K562 (cell line): ENCODE results near the gene STT3A. TPM values are rescaled to one million over a fixed set of nuclear protein-coding genes. Genes with fewer than 3 reads are reported as not detected.

ENCODE experiments used
- BRD9 ChIP-seq: fragments of 450-650 bp; IDR thresholded peaks from 2 replicates; pipeline ENCODE4 v1.6.1; 2018; ENCODE audit warnings: low read depth; ENCODE audit not compliant: partially characterized antibody
- DACH1 ChIP-seq: fragments of 450-650 bp; IDR thresholded peaks from 2 replicates; pipeline ENCODE4 v1.6.1; 2018; ENCODE audit not compliant: partially characterized antibody
- FOXP1 ChIP-seq: sonication (generic); formaldehyde crosslinking; IDR thresholded peaks from 2 replicates; pipeline ENCODE4 v1.8.0; 2022; ENCODE audit warnings: mild to moderate bottlenecking, missing genetic modification reagents
- KLF13 ChIP-seq: fragments of 450-650 bp; IDR thresholded peaks from 2 replicates; pipeline ENCODE4 v1.6.1; 2016; ENCODE audit warnings: missing genetic modification characterization, low read depth, mild to moderate bottlenecking, missing compliant biosample characterization, moderate library complexity, borderline replicate concordance
- LCOR ChIP-seq: sonication (generic); formaldehyde crosslinking; IDR thresholded peaks from 2 replicates; pipeline ENCODE4 v1.8.0; 2022; ENCODE audit warnings: mild to moderate bottlenecking, missing genetic modification reagents
- MYBL2 ChIP-seq, 2 experiments: fragments of 450-650 bp in 1 of 2; sonication (generic) in 1 of 2; formaldehyde crosslinking in 1 of 2; IDR thresholded peaks; 2 replicates each; pipeline versions ENCODE4 v1.6.1 to v1.8.1; 2017 to 2022; ENCODE audit warnings: borderline replicate concordance in 1 of 2, inconsistent platforms in 1 of 2, low read depth in 1 of 2, mild to moderate bottlenecking in 1 of 2, missing genetic modification reagents in 1 of 2, moderate library complexity in 1 of 2
- NCOR1 ChIP-seq: fragments of 450-650 bp; IDR thresholded peaks from 2 replicates; pipeline ENCODE4 v1.6.1; 2016; ENCODE audit warnings: mild to moderate bottlenecking, moderate library complexity
- TAF1 ChIP-seq: IDR thresholded peaks from 2 replicates; pipeline ENCODE4 v1.6.1; 2011; ENCODE audit warnings: mild to moderate bottlenecking, low read length, moderate library complexity; ENCODE audit not compliant: insufficient read depth, control insufficient read depth, severe bottlenecking; ENCODE audit errors: extremely low read depth
- TBP ChIP-seq: optimal IDR thresholded peaks from 2 replicates; pipeline ENCODE3; 2011; ENCODE audit warnings: low read depth, low read length, improper control_type of control experiment
- polyA plus RNA-seq, 8 experiments: library from polyadenylated mRNA; depleted of rRNA in 4 of 8; stranded (reverse) in 5 of 8; unstranded in 3 of 8; fragments of >200 nt; fragmentation: Nextera tagmentation in 2 of 8; fragmentation: Illumina TruSeq in 1 of 8; extraction: Ambion mirVana in 2 of 8; extraction: Trizol in 1 of 8; gene quantifications; 2 replicates each; pipeline versions ENCODE4 v1.2.1 to v1.2.3, GENCODE V29; 2011 to 2014; ENCODE audit warnings: inconsistent platforms in 1 of 8, missing spikeins in 1 of 8
- total RNA-seq, 7 experiments: library from RNA; depleted of rRNA in 6 of 7; stranded (reverse); fragments of >200 nt in 6 of 7; fragmentation: Illumina TruSeq in 2 of 7; extraction: Trizol in 2 of 7; gene quantifications; 2 replicates each; pipeline versions ENCODE4 v1.2.1 to v1.2.3, GENCODE V29; 2011 to 2021; ENCODE audit warnings: low replicate concordance in 1 of 7
- TF ChIP-seq, protein P1 (sequence below): sonication (generic); formaldehyde crosslinking; IDR thresholded peaks from 2 replicates; pipeline ENCODE4 v1.8.1; 2023; ENCODE audit warnings: missing genetic modification reagents, mild to moderate bottlenecking, borderline replicate concordance
- TF ChIP-seq, protein P2 (sequence below): sonication (generic); formaldehyde crosslinking; IDR thresholded peaks from 2 replicates; pipeline ENCODE4 v1.8.1; 2023; ENCODE audit warnings: mild to moderate bottlenecking, missing genetic modification reagents
- TF ChIP-seq, protein P3 (sequence below): fragments of 450-650 bp; IDR thresholded peaks from 2 replicates; pipeline ENCODE4 v1.6.1; 2016; ENCODE audit warnings: borderline replicate concordance
- TF ChIP-seq, protein P4 (sequence below), 2 experiments: fragments of 450-650 bp; IDR thresholded peaks; 2 replicates each; pipeline ENCODE4 v1.6.1; 2018; ENCODE audit warnings: mild to moderate bottlenecking in 2 of 2, low read depth in 1 of 2; ENCODE audit not compliant: partially characterized antibody in 2 of 2

The STT3A gene
- total and polyA plus RNA-seq, 9 of the 15 experiments (the other 6 are each of a cell fraction or from before 2014, with no cell fraction given): 70.7 to 330 (median 192) TPM

DNA sequence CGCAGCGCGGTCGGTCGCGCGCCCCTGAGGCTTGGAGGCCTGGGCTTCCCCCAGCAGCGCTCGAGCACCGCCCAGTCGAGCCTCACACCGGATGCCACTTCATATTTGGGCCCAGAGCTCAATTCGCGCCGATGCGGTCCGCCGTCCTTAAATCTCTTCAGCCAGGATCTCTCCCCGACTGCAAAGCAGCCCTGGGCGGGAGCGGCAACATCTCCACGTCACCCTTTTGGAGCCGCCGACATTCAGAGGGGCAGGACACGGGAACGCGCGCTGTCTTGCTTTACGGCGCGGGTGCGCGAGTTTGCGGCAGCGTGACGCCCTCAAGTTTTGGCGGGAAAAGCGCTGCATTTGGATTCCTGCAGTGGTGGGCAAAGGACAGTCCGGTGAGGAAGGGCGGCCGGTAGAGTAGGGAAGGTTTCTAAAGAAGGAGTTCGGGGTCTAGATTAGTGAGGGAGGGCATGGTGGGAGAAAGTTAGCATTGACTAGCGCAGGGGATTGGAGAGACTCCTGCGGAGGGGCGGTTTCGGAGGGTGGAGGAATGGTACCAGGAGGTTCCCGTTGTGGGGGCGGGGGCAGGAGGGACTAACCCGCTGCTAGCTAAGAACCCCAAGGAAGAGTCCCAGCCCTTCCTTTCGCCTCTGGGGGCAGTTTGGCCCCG lies 33.1 kb downstream of the STT3A start (continued):
- TF ChIP-seq, protein P1, sequence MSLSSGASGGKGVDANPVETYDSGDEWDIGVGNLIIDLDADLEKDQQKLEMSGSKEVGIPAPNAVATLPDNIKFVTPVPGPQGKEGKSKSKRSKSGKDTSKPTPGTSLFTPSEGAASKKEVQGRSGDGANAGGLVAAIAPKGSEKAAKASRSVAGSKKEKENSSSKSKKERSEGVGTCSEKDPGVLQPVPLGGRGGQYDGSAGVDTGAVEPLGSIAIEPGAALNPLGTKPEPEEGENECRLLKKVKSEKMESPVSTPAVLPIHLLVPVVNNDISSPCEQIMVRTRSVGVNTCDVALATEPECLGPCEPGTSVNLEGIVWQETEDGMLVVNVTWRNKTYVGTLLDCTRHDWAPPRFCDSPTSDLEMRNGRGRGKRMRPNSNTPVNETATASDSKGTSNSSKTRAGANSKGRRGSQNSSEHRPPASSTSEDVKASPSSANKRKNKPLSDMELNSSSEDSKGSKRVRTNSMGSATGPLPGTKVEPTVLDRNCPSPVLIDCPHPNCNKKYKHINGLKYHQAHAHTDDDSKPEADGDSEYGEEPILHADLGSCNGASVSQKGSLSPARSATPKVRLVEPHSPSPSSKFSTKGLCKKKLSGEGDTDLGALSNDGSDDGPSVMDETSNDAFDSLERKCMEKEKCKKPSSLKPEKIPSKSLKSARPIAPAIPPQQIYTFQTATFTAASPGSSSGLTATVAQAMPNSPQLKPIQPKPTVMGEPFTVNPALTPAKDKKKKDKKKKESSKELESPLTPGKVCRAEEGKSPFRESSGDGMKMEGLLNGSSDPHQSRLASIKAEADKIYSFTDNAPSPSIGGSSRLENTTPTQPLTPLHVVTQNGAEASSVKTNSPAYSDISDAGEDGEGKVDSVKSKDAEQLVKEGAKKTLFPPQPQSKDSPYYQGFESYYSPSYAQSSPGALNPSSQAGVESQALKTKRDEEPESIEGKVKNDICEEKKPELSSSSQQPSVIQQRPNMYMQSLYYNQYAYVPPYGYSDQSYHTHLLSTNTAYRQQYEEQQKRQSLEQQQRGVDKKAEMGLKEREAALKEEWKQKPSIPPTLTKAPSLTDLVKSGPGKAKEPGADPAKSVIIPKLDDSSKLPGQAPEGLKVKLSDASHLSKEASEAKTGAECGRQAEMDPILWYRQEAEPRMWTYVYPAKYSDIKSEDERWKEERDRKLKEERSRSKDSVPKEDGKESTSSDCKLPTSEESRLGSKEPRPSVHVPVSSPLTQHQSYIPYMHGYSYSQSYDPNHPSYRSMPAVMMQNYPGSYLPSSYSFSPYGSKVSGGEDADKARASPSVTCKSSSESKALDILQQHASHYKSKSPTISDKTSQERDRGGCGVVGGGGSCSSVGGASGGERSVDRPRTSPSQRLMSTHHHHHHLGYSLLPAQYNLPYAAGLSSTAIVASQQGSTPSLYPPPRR (CRISPR knock-in tag): peak; percentile 78; the same call in 1 of the 2 replicates
- 0 out of 2 replicates have a peak, but pooled peaks have one; percentile 19 for TF ChIP-seq KLF13 (tag)
- TF ChIP-seq, protein P2, sequence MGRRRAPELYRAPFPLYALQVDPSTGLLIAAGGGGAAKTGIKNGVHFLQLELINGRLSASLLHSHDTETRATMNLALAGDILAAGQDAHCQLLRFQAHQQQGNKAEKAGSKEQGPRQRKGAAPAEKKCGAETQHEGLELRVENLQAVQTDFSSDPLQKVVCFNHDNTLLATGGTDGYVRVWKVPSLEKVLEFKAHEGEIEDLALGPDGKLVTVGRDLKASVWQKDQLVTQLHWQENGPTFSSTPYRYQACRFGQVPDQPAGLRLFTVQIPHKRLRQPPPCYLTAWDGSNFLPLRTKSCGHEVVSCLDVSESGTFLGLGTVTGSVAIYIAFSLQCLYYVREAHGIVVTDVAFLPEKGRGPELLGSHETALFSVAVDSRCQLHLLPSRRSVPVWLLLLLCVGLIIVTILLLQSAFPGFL (CRISPR knock-in tag): peak; percentile 94; the same call in 1 of the 2 replicates
- peak; percentile 90 for TF ChIP-seq BRD9
- TF ChIP-seq TBP: peak; percentile 96
- TF ChIP-seq LCOR (CRISPR knock-in tag): peak; percentile 98
- TF ChIP-seq NCOR1: peak; percentile 47
- peak; percentile 83 for TF ChIP-seq FOXP1 (CRISPR knock-in tag)
- peak; percentile 51; the same call in 1 of the 2 replicates for TF ChIP-seq MYBL2 (IDR thresholded peaks at IDR 0.05; ENCODE audit: low read depth)
- no peak for TF ChIP-seq MYBL2 (CRISPR knock-in tag; IDR thresholded peaks at IDR 0.05; ENCODE audit: borderline replicate concordance)
- TF ChIP-seq, protein P3, sequence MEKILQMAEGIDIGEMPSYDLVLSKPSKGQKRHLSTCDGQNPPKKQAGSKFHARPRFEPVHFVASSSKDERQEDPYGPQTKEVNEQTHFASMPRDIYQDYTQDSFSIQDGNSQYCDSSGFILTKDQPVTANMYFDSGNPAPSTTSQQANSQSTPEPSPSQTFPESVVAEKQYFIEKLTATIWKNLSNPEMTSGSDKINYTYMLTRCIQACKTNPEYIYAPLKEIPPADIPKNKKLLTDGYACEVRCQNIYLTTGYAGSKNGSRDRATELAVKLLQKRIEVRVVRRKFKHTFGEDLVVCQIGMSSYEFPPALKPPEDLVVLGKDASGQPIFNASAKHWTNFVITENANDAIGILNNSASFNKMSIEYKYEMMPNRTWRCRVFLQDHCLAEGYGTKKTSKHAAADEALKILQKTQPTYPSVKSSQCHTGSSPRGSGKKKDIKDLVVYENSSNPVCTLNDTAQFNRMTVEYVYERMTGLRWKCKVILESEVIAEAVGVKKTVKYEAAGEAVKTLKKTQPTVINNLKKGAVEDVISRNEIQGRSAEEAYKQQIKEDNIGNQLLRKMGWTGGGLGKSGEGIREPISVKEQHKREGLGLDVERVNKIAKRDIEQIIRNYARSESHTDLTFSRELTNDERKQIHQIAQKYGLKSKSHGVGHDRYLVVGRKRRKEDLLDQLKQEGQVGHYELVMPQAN: peak; percentile 94
- TF ChIP-seq, protein P4, sequence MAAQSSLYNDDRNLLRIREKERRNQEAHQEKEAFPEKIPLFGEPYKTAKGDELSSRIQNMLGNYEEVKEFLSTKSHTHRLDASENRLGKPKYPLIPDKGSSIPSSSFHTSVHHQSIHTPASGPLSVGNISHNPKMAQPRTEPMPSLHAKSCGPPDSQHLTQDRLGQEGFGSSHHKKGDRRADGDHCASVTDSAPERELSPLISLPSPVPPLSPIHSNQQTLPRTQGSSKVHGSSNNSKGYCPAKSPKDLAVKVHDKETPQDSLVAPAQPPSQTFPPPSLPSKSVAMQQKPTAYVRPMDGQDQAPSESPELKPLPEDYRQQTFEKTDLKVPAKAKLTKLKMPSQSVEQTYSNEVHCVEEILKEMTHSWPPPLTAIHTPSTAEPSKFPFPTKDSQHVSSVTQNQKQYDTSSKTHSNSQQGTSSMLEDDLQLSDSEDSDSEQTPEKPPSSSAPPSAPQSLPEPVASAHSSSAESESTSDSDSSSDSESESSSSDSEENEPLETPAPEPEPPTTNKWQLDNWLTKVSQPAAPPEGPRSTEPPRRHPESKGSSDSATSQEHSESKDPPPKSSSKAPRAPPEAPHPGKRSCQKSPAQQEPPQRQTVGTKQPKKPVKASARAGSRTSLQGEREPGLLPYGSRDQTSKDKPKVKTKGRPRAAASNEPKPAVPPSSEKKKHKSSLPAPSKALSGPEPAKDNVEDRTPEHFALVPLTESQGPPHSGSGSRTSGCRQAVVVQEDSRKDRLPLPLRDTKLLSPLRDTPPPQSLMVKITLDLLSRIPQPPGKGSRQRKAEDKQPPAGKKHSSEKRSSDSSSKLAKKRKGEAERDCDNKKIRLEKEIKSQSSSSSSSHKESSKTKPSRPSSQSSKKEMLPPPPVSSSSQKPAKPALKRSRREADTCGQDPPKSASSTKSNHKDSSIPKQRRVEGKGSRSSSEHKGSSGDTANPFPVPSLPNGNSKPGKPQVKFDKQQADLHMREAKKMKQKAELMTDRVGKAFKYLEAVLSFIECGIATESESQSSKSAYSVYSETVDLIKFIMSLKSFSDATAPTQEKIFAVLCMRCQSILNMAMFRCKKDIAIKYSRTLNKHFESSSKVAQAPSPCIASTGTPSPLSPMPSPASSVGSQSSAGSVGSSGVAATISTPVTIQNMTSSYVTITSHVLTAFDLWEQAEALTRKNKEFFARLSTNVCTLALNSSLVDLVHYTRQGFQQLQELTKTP (IDR thresholded peaks at IDR 0.05; ENCODE audit: low read depth in 1 of 2, partially characterized antibody in 2 of 2): peak in 1 of 2 experiments; percentile 70
- no peak for TF ChIP-seq DACH1
- TF ChIP-seq TAF1: peak; percentile 100
